GM19035 (cell line): ENCODE data around the gene ABCC6.
"Not testable (repeated sequence)": the region's sequence is repeated elsewhere in the genome, so short reads cannot be mapped to it uniquely, and the experiment has no call there.

ENCODE experiments used
- ATAC-seq: cut with Tn5 transposase; IDR thresholded peaks from one replicate; pipeline ENCODE4 v1.9.1; 2021; ENCODE audit not compliant: unreplicated experiment

ABCC6 gene

GRCh38 chr16:16191493-16192167 lies 31.7 kb downstream of the ABCC6 start:
- ATAC-seq: no peak

- not testable (repeated sequence) for ATAC-seq
These were observed 32.3 kb downstream of the ABCC6 start for GRCh38 chr16:16190966-16191365.

- ATAC-seq: no peak
These were observed 32.7 kb downstream of the ABCC6 start for GRCh38 chr16:16190546-16190945.

- ATAC-seq: no peak
These were observed 33.5 kb downstream of the ABCC6 start for GRCh38 chr16:16189842-16190241.

GRCh38 chr16:16188827-16189226 lies 34.5 kb downstream of the ABCC6 start:
- ATAC-seq: no peak

- no peak for ATAC-seq
These were observed 36.5 kb downstream of the ABCC6 start for GRCh38 chr16:16186820-16187219.

- no peak for ATAC-seq
These were observed 38.2 kb downstream of the ABCC6 start for GRCh38 chr16:16185095-16185494.

GRCh38 chr16:16184594-16184993 lies 38.7 kb downstream of the ABCC6 start:
- no peak for ATAC-seq

- ATAC-seq: no peak
These were observed 39.7 kb downstream of the ABCC6 start for GRCh38 chr16:16183562-16183961.

- no peak for ATAC-seq
These were observed 40.4 kb downstream of the ABCC6 start for GRCh38 chr16:16182918-16183317.

GRCh38 chr16:16181748-16182147 lies 41.5 kb downstream of the ABCC6 start:
- ATAC-seq: not testable (repeated sequence)

- no peak for ATAC-seq
These were observed 44.7 kb downstream of the ABCC6 start for GRCh38 chr16:16178455-16179162.

- ATAC-seq: no peak
These were observed 47.0 kb downstream of the ABCC6 start for GRCh38 chr16:16176328-16176727.

GRCh38 chr16:16175296-16175695 lies 48.0 kb downstream of the ABCC6 start:
- ATAC-seq: no peak

- ATAC-seq: no peak
These were observed 50.3 kb downstream of the ABCC6 start for GRCh38 chr16:16172991-16173390.

- no peak for ATAC-seq
These were observed 51.9 kb downstream of the ABCC6 start for GRCh38 chr16:16171332-16171919.

- ATAC-seq: no peak
These were observed 53.7 kb downstream of the ABCC6 start for GRCh38 chr16:16169615-16170014.

GRCh38 chr16:16168431-16168830 lies 54.9 kb downstream of the ABCC6 start:
- ATAC-seq: no peak

GRCh38 chr16:16167927-16168326 lies 55.4 kb downstream of the ABCC6 start:
- ATAC-seq: no peak

GRCh38 chr16:16166949-16167348 lies 56.3 kb downstream of the ABCC6 start:
- no peak for ATAC-seq

GRCh38 chr16:16166085-16166484 lies 57.2 kb downstream of the ABCC6 start:
- no peak for ATAC-seq

GRCh38 chr16:16164243-16164642 lies 59.1 kb downstream of the ABCC6 start:
- no peak for ATAC-seq
